ENCODE results near the gene ZFR2. TPM values are rescaled to one million over a fixed set of nuclear protein-coding genes. Genes with fewer than 3 reads are reported as not detected.
"Not testable (repeated sequence)": the region's sequence is repeated elsewhere in the genome, so short reads cannot be mapped to it uniquely, and the experiment has no call there.

Gene ZFR2
- total RNA-seq, 4 donors from 2014 or later = 0.69 TPM; not detected in 3

DNA sequence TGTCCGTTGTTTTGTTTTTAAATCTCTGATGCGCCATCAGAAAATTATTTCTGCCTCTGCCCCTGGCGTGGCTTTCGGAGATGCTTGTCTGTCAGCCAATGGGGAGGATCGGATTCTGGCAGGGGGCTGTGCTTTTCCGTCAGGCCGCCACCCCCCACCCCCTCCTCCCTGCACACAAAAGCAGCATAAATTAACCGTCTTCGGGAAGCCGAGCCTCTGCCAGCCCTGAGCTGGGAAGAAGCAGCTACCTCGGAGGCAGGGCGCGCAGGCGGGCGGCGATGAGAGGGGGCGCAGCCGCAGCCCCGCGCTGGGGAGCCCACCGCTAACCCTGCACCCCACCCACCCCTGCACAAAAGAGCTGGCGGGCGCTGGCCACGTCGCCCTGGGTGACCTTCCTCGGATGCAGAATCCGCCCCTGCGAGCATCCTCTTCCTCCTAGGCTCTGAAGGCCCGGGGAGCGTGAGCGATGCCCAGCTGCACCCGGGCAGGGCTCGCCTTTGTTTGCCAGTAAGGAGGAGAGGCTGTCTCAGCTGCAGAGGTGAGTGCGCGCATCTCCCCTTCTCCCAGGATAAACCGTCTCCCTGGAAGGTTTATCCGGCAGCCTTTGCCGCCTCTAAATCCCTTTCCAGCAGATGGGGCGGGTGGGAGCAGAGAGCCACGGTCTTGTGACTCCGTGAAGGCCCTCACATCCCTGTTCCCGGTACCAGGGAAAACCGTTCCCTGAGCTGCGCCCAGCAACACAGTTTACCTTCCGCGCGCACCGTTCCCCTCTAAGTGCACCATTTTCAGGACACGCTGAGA lies 11.8 kb upstream of the ZFR2 start, which contains the start of gene ATCAY:
TSS of gene ATCAY (plus strand) at position 215 of the 801 bp plus-strand sequence. CDS start 5,083 bp downstream, outside the sequence.
- no peaks in the 10 kb centered on the region for H3K36me3 ChIP-seq
- H3K9me3 ChIP-seq = no peaks in the 10 kb centered on the region
- intact Hi-C loops (cut with DNase I) = no loop called here
- WGBS = 2% methylated on average over 36 of the region's 49 CpGs
- H3K4me3 ChIP-seq = no peak within 1 kb of the TSS
- DNase-seq (ENCODE audit: extremely low spot score) = no peak
- H3K27ac ChIP-seq (replicated peaks in 1 of 4) = no peak within 1 kb of the TSS
- TF ChIP-seq POLR2A (IDR thresholded peaks at IDR 0.05; ENCODE audit: low read depth) = no peak
- TF ChIP-seq EP300 (IDR thresholded peaks at IDR 0.05) = no peak
- H3K27me3 ChIP-seq = peaks cover 4 to 87% (median 30%) of the 10 kb centered on the region in 4 donors
- H3K4me1 ChIP-seq = peaks cover 0 to 18% (median 9%) of the 10 kb centered on the region in 4 donors

DNA sequence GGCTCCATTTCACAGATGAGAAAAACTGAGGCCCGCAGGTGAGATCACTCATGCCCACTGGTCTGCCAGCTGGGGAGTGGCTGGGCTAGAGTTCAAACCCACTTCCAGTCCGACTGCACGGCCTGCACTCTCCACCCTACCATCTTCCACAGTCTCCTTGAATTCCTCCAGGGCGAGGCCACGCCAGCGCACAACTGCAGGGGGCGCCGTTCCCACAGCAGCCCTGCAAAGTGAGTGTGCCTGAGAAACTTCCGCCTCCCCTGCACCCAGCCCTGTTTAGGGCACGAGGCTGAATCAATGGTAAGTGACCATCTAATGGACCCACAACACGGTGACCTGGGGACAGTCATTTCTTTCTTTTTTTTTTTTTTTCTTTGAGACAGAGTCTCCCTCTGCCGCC lies 10.8 kb upstream of the ZFR2 start:
- DNase-seq (ENCODE audit: extremely low spot score) = no peak
- intact Hi-C loops (cut with DNase I) = no loop called here
- TF ChIP-seq, protein P1, sequence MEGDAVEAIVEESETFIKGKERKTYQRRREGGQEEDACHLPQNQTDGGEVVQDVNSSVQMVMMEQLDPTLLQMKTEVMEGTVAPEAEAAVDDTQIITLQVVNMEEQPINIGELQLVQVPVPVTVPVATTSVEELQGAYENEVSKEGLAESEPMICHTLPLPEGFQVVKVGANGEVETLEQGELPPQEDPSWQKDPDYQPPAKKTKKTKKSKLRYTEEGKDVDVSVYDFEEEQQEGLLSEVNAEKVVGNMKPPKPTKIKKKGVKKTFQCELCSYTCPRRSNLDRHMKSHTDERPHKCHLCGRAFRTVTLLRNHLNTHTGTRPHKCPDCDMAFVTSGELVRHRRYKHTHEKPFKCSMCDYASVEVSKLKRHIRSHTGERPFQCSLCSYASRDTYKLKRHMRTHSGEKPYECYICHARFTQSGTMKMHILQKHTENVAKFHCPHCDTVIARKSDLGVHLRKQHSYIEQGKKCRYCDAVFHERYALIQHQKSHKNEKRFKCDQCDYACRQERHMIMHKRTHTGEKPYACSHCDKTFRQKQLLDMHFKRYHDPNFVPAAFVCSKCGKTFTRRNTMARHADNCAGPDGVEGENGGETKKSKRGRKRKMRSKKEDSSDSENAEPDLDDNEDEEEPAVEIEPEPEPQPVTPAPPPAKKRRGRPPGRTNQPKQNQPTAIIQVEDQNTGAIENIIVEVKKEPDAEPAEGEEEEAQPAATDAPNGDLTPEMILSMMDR (IDR thresholded peaks at IDR 0.05) = no peak
- TF ChIP-seq EP300 (IDR thresholded peaks at IDR 0.05) = no peak
- TF ChIP-seq POLR2A (IDR thresholded peaks at IDR 0.05; ENCODE audit: low read depth) = no peak
- TF ChIP-seq POLR2AphosphoS5 (IDR thresholded peaks at IDR 0.05) = no peak
- no peaks in the 10 kb centered on the region for H3K9me3 ChIP-seq
- H3K4me3 ChIP-seq = no peak overlapping the region
- 60% methylated on average over 12 of the region's 12 CpGs for WGBS
- H3K27me3 ChIP-seq = peaks cover 4 to 90% (median 30%) of the 10 kb centered on the region in 4 donors
- H3K4me1 ChIP-seq = peaks cover 0 to 18% (median 9%) of the 10 kb centered on the region in 4 donors
- H3K36me3 ChIP-seq = no peaks in the 10 kb centered on the region
- no peak overlapping the region for H3K27ac ChIP-seq (replicated peaks in 1 of 4)

DNA sequence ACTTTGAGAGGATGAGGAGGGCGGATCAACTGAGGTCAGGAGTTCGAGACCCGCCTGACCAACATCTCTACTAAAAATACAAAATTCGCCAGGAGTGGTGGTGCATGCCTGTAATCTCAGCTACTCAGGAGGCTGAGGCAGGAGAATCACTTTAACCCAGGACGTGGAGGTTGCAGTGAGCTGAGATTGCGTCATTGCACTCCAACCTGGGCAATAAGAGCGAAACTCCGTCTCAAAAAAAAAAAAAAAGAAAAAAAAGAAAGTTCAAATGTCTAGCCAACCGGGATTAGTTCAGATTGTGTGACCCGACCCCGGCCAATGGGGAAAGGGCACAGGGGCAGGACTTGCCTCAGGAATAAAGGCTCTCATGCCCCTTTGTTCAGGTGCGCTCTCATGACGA lies 5.9 kb upstream of the ZFR2 start:
- H3K4me1 ChIP-seq; intact Hi-C loops (cut with DNase I); H3K4me3 ChIP-seq; DNase-seq (ENCODE audit: extremely low spot score); H3K27ac ChIP-seq (replicated peaks in 1 of 4); H3K9me3 ChIP-seq; H3K36me3 ChIP-seq: not testable (repeated sequence)
- WGBS = 77% methylated on average over 13 of the region's 13 CpGs
- H3K27me3 ChIP-seq = peaks cover 0 to 78% (median 7%) of the 10 kb centered on the region in 4 donors

DNA sequence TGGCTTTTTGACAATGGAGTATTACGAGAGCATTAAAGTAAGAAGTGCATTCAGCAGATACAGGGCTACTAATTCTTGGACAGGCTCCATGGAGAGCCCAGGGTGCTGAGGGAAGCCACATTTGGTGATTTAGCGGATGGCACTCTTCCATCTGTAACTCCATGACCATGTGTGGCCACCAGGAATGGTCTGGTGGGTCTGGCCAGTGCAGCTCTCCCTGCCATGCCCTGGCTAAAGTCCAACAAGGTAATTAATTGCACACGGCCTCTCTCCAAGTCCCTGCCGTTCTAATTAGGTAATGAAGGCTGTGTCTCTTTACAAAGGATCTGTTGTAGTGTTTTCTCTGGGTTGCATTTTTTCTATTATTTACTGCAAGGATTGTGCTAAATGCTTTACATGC lies 4.3 kb upstream of the ZFR2 start:
- Histone ChIP-seq H3K4me1 (peaks cover 4 to 11% (median 7%) of the 10 kb centered on the region in 4 donors), H3K4me3 (no peak overlapping the region), H3K36me3 (no peaks in the 10 kb centered on the region), H3K27me3 (peaks cover 5 to 80% (median 21%) of the 10 kb centered on the region in 4 donors), H3K9me3 (peaks cover 0 to 7% (median 0%) of the 10 kb centered on the region in 4 donors), H3K27ac (replicated peaks in 1 of 4) (no peak overlapping the region)
- intact Hi-C loops (cut with DNase I) = no loop called here
- 67% methylated on average over 4 of the region's 4 CpGs for WGBS
- no peak for DNase-seq (ENCODE audit: extremely low spot score)
- TF ChIP-seq POLR2A (IDR thresholded peaks at IDR 0.05; ENCODE audit: low read depth) (no peak), POLR2AphosphoS5 (IDR thresholded peaks at IDR 0.05) (no peak), EP300 (IDR thresholded peaks at IDR 0.05) (no peak)
- TF ChIP-seq, protein P1 (IDR thresholded peaks at IDR 0.05) = no peak

DNA sequence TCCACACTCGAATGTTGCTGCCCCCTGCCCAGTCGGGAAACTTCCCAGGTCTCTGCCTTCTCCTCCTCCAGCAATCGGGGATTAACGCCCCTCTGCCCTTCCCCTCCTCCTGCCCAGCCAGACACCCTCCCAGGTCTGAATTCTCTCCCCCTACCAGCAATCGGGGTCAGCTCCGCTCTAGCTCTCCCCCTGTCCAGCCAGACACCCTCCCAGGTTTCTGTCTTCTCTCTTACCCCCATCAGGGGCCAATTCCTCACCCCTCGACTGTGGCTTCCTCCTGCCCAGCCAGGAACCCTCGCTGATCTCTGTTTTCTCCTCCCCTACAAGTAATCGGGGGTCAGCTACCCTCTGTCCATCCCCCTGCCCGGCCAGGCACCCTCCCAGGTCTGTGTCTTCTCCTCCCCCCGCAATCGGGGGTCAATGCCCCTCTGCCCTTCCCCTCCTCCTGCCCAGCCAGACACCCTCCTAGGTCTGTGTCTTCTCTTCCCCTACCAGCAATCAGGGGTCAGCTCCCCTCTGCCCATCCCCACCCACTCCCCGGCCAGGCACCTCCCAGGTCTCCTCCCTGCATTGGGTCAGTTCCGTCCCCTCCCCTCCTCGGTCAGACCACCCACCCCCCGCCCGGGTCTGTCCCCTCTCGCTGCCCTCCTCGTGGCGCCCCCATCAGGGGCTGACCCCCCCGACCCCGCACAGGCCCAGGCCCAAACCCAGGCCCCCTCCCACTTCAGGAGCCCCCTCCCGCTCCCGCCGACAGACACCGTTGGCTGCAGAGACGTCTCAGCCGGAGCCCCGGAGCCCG lies 668 bp downstream of the ZFR2 start:
- H3K27me3 ChIP-seq = peaks cover 5 to 72% (median 27%) of the 10 kb centered on the region in 4 donors
- no peak overlapping the region for H3K27ac ChIP-seq (replicated peaks in 1 of 4)
- WGBS = 19% methylated on average over 18 of the region's 30 CpGs
- peaks cover 0 to 7% (median 0%) of the 10 kb centered on the region in 4 donors for H3K9me3 ChIP-seq
- peaks cover 4 to 11% (median 7%) of the 10 kb centered on the region in 4 donors for H3K4me1 ChIP-seq
- intact Hi-C loops (cut with DNase I) = no loop called here
- H3K36me3 ChIP-seq = no peaks in the 10 kb centered on the region
- peak overlapping the region; percentile 13 to 37 (median 24) for H3K4me3 ChIP-seq
- no peak for DNase-seq (ENCODE audit: extremely low spot score)
- TF ChIP-seq EP300 (IDR thresholded peaks at IDR 0.05) = no peak
- no peak for TF ChIP-seq POLR2A (IDR thresholded peaks at IDR 0.05; ENCODE audit: low read depth)
- no peak for TF ChIP-seq POLR2AphosphoS5 (IDR thresholded peaks at IDR 0.05)
- TF ChIP-seq, protein P1 (IDR thresholded peaks at IDR 0.05) = no peak
